SK-N-SH (cell line): ENCODE results near the gene SEC16A. TPM values are rescaled to one million over a fixed set of nuclear protein-coding genes. Genes with fewer than 3 reads are reported as not detected.

Source experiments
- CTCF ChIA-PET: fragments of 300-600, 350-600 bp; formaldehyde crosslinking; extraction: SDS; loops from one replicate; lab custom pipeline; 2021; lab: Yijun Ruan, JAX
- POLR2A ChIA-PET: fragments of 350-600 bp; sonication (Branson Sonifier 250); formaldehyde crosslinking; extraction: SDS; loops from one replicate; lab custom pipeline; 2020; ENCODE audit warnings: antibody characterized with exemption, inconsistent platforms; lab: Yijun Ruan, JAX
- DNase-seq: peaks from one replicate; pipeline ENCODE4 v3.0.0; 2012
- H2AFZ ChIP-seq: fragments of 200-600 bp; sonication (generic); 2 replicates; pipeline ENCODE4 v1.8.1; 2016; ENCODE audit warnings: antibody characterized with exemption, mild to moderate bottlenecking, low read depth
- H3F3A ChIP-seq: fragments of 200-600 bp; sonication (generic); replicated peaks from 2 replicates; pipeline ENCODE3; 2016; ENCODE audit warnings: antibody characterized with exemption, mild to moderate bottlenecking; ENCODE audit not compliant: insufficient read depth
- H3K27ac ChIP-seq, 2 experiments: fragments of 200-500 bp in 1 of 2; fragments of 200-600 bp in 1 of 2; sonication (Bioruptor generic) in 1 of 2; sonication (generic), shearing (Covaris generic) in 1 of 2; 2 replicates each; pipeline versions ENCODE4 v1.5.1 to v1.6.1; 2014 to 2016; ENCODE audit warnings: low read depth in 2 of 2, inconsistent platforms in 1 of 2, low read length in 1 of 2, mild to moderate bottlenecking in 1 of 2, mixed read lengths in 1 of 2
- H3K27me3 ChIP-seq: fragments of 200-600 bp; sonication (generic), shearing (Covaris generic); 2 replicates; pipeline ENCODE4 v1.6.1; 2016; ENCODE audit warnings: mixed run types; ENCODE audit not compliant: insufficient read depth
- H3K36me3 ChIP-seq, 2 experiments: fragments of 200-500 bp in 1 of 2; fragments of 200-600 bp in 1 of 2; sonication (Bioruptor generic) in 1 of 2; sonication (generic) in 1 of 2; replicated peaks in 1 of 2; 2 replicates each; pipeline versions ENCODE3 to v1.5.1; 2014 to 2016; ENCODE audit warnings: low read length in 1 of 2, mild to moderate bottlenecking in 1 of 2; ENCODE audit not compliant: insufficient read depth in 2 of 2, control insufficient read depth in 1 of 2
- H3K4me1 ChIP-seq, 2 experiments: fragments of 200-500 bp in 1 of 2; fragments of 200-600 bp in 1 of 2; sonication (Bioruptor generic) in 1 of 2; sonication (generic), shearing (Covaris generic) in 1 of 2; 2 replicates each; pipeline versions ENCODE4 v1.5.1 to v1.6.1; 2014 to 2016; ENCODE audit warnings: low read depth in 1 of 2, low read length in 1 of 2, mixed run types in 1 of 2; ENCODE audit not compliant: insufficient read depth in 2 of 2, control insufficient read depth in 1 of 2
- H3K4me2 ChIP-seq: fragments of 200-600 bp; sonication (generic), shearing (Covaris generic); 2 replicates; pipeline ENCODE4 v1.6.1; 2017; ENCODE audit warnings: mixed run types
- H3K4me3 ChIP-seq, 2 experiments: fragments of 200-500 bp in 1 of 2; fragments of 200-600 bp in 1 of 2; sonication (Bioruptor generic) in 1 of 2; sonication (generic), shearing (Covaris generic) in 1 of 2; 2 replicates each; pipeline versions ENCODE4 v1.5.1 to v1.8.1; 2014 to 2016; ENCODE audit warnings: low read depth in 2 of 2, inconsistent platforms in 1 of 2, low read length in 1 of 2, mild to moderate bottlenecking in 1 of 2, mixed read lengths in 1 of 2, moderate library complexity in 1 of 2
- H3K79me2 ChIP-seq: fragments of 200-600 bp; sonication (generic); 2 replicates; pipeline ENCODE4 v1.8.1; 2017; ENCODE audit warnings: mild to moderate bottlenecking; ENCODE audit not compliant: insufficient read depth
- H3K9ac ChIP-seq: fragments of 200-600 bp; sonication (generic); 2 replicates; pipeline ENCODE4 v1.6.1; 2017; ENCODE audit warnings: mixed run types
- H3K9me2 ChIP-seq: fragments of 200-600 bp; sonication (generic); 2 replicates; pipeline ENCODE4 v1.6.1; 2017; ENCODE audit warnings: mixed run types
- H3K9me3 ChIP-seq: fragments of 200-600 bp; sonication (generic); 2 replicates; pipeline ENCODE4 v1.6.1; 2017; ENCODE audit warnings: mixed run types, mild to moderate bottlenecking, moderate library complexity
- H4K20me1 ChIP-seq: fragments of 200-600 bp; sonication (generic); 2 replicates; pipeline ENCODE4 v1.6.1; 2017; ENCODE audit warnings: mild to moderate bottlenecking, mixed run types; ENCODE audit not compliant: insufficient read depth
- GATA2 ChIP-seq: sonication (generic); formaldehyde crosslinking; IDR thresholded peaks from 2 replicates; pipeline ENCODE4 v1.5.0; 2020; ENCODE audit warnings: mild to moderate bottlenecking, missing genetic modification reagents
- JUND ChIP-seq: IDR thresholded peaks from 2 replicates; pipeline ENCODE4 v1.4.0; 2012
- MXI1 ChIP-seq: IDR thresholded peaks from 2 replicates; pipeline ENCODE4 v1.6.1; 2012; ENCODE audit warnings: mild to moderate bottlenecking, low read depth, low read length, improper control_type of control experiment
- NFIC ChIP-seq: IDR thresholded peaks from 2 replicates; pipeline ENCODE4 v1.4.0; 2012; ENCODE audit warnings: borderline replicate concordance
- RAD21 ChIP-seq: IDR thresholded peaks from 2 replicates; pipeline ENCODE4 v1.6.1; 2012; ENCODE audit warnings: mild to moderate bottlenecking, low read length
- RCOR1 ChIP-seq: fragments of 150-350 bp; IDR thresholded peaks from 2 replicates; pipeline ENCODE4 v1.6.1; 2017; ENCODE audit warnings: antibody characterized with exemption, low read length
- RXRA ChIP-seq: IDR thresholded peaks from 2 replicates; pipeline ENCODE4 v1.4.0; 2012; ENCODE audit warnings: low read depth, mild to moderate bottlenecking, borderline replicate concordance
- TAF1 ChIP-seq: IDR thresholded peaks from 2 replicates; pipeline ENCODE4 v1.6.1; 2012; ENCODE audit warnings: low read depth, mild to moderate bottlenecking, low read length, moderate library complexity, borderline replicate concordance
- TEAD4 ChIP-seq: IDR thresholded peaks from 2 replicates; pipeline ENCODE4 v1.4.0; 2012; ENCODE audit warnings: mild to moderate bottlenecking, borderline replicate concordance; ENCODE audit not compliant: insufficient read depth
- WGBS: methylation state at CpG from one replicate; pipeline ENCODE4 v1.1.6; 2017; ENCODE audit warnings: low lambda C conversion rate; 5-methylcytosine and 5-hydroxymethylcytosine counted together
- polyA plus RNA-seq, 3 experiments: library from polyadenylated mRNA; depleted of rRNA; stranded (reverse); fragments of >200 nt; gene quantifications; 2 replicates each; pipeline ENCODE4 v1.2.3, GENCODE V29; 2012
- TF ChIP-seq, protein P1 (sequence below): fragments of 150-350 bp; IDR thresholded peaks from 2 replicates; pipeline ENCODE4 v1.6.1; 2016; ENCODE audit warnings: mild to moderate bottlenecking, low read depth, low read length
- TF ChIP-seq, protein P2 (sequence below): IDR thresholded peaks from 2 replicates; pipeline ENCODE4 v1.4.0; 2012; ENCODE audit warnings: low read depth, borderline replicate concordance
- TF ChIP-seq, protein P3 (sequence below): IDR thresholded peaks from 2 replicates; pipeline ENCODE4; 2012
- TF ChIP-seq, protein P4 (sequence below): fragments of 200-600 bp; sonication (generic); IDR thresholded peaks from 2 replicates; pipeline ENCODE4 v1.6.1; 2017; ENCODE audit warnings: antibody characterized with exemption, mild to moderate bottlenecking, moderate library complexity
- TF ChIP-seq, protein P5 (sequence below): fragments of 150-350 bp; IDR thresholded peaks from 2 replicates; pipeline ENCODE4 v1.6.1; 2017; ENCODE audit warnings: antibody characterized with exemption, low read length, low read depth, borderline replicate concordance

The SEC16A gene
- polyA plus RNA-seq, 1 of the 3 experiments (the other 2 are of a cell fraction), result 25.9 TPM

DNA sequence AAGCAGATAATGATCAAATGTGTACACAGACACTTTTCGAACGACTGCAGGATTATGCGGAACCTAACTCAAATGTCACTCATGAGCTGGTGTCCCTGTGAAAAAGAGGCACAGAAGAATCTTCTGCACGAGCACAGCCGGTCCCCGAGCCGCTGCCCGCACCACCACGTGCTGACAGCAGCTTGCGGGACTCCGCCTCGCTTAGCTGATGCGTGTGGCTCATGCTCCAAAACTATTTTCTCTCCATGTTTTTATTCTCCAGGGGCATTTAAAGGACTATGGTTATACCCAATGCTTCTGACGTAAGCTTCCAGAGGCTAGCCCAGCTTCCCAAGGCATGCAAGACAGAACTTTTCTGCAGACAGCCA is 9.5 kb downstream of the SEC16A start (continued):
- TF ChIP-seq, protein P1, sequence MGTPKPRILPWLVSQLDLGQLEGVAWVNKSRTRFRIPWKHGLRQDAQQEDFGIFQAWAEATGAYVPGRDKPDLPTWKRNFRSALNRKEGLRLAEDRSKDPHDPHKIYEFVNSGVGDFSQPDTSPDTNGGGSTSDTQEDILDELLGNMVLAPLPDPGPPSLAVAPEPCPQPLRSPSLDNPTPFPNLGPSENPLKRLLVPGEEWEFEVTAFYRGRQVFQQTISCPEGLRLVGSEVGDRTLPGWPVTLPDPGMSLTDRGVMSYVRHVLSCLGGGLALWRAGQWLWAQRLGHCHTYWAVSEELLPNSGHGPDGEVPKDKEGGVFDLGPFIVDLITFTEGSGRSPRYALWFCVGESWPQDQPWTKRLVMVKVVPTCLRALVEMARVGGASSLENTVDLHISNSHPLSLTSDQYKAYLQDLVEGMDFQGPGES, result no peak
- TF ChIP-seq TAF1, result no peak
- no peak for TF ChIP-seq NFIC
- TF ChIP-seq RXRA, result no peak
- TF ChIP-seq JUND, result no peak
- TF ChIP-seq RCOR1, result no peak
- TF ChIP-seq, protein P2, sequence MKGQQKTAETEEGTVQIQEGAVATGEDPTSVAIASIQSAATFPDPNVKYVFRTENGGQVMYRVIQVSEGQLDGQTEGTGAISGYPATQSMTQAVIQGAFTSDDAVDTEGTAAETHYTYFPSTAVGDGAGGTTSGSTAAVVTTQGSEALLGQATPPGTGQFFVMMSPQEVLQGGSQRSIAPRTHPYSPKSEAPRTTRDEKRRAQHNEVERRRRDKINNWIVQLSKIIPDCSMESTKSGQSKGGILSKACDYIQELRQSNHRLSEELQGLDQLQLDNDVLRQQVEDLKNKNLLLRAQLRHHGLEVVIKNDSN, result no peak

DNA sequence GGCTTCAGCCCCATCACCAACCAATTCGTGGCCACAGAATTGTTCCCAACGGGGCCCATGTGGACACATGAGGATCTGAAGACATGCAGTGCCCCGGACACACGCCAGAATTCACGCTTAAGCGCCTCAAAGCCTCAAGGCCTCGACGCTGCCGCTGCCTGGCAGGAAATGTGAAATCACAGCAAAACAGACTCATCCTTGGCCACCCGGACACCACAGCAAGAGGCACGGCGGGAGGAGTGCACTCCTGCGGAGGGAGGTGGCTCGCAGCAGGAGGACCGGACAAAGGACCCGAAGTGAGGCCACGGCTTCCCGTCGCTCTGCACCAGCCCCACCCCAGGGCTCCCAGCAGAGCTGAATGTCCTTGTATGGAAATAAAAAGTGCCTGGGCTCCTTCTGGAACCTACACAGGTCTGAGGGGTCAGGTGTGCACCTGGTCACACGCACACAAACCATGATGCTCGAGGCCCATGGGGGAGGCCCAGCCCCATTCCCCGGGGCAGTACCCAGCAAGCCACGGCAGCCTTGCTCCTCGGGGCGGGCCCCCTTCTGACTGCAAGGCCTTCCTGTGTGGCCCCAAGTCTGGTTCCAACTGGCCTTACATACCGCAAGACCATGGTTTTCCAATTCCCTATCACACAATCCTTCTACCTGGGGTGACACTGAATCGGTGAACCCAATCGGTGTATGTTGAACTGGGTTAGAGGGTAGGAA is 10.0 kb downstream of the SEC16A start:
- Histone ChIP-seq H3K9me2 (no peaks in the 10 kb centered on the region), H3K9ac (no peak overlapping the region), H3K27ac (no peak overlapping the region), H3K4me1 (no peaks in the 10 kb centered on the region), H2AFZ (no peak overlapping the region), H3K4me3 (no peak overlapping the region), H3K27me3 (no peaks in the 10 kb centered on the region), H3K4me2 (no peak overlapping the region), H3K79me2 (peaks cover 96% of the 10 kb centered on the region), H3K36me3 (peaks cover 51 to 93% of the 10 kb centered on the region in 2 experiments), H3K9me3 (no peaks in the 10 kb centered on the region), H4K20me1 (peaks cover 96% of the 10 kb centered on the region), H3F3A (no peaks in the 10 kb centered on the region)
- WGBS, result 89% methylated on average over 26 of the region's 28 CpGs
- DNase-seq, result no peak
- POLR2A ChIA-PET, result interaction anchor here (0.8 kb wide), 1 partner anchor 11 kb away, joined by 3 read pairs; no protein-coding TSS in a partner anchor
- TF ChIP-seq, protein P1, result no peak
- TF ChIP-seq, protein P3, sequence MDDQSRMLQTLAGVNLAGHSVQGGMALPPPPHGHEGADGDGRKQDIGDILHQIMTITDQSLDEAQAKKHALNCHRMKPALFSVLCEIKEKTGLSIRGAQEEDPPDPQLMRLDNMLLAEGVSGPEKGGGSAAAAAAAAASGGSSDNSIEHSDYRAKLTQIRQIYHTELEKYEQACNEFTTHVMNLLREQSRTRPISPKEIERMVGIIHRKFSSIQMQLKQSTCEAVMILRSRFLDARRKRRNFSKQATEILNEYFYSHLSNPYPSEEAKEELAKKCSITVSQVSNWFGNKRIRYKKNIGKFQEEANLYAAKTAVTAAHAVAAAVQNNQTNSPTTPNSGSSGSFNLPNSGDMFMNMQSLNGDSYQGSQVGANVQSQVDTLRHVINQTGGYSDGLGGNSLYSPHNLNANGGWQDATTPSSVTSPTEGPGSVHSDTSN, result no peak
- TF ChIP-seq TEAD4 (no peak), RAD21 (no peak), GATA2 (CRISPR knock-in tag) (no peak), MXI1 (no peak)
- TF ChIP-seq, protein P4, sequence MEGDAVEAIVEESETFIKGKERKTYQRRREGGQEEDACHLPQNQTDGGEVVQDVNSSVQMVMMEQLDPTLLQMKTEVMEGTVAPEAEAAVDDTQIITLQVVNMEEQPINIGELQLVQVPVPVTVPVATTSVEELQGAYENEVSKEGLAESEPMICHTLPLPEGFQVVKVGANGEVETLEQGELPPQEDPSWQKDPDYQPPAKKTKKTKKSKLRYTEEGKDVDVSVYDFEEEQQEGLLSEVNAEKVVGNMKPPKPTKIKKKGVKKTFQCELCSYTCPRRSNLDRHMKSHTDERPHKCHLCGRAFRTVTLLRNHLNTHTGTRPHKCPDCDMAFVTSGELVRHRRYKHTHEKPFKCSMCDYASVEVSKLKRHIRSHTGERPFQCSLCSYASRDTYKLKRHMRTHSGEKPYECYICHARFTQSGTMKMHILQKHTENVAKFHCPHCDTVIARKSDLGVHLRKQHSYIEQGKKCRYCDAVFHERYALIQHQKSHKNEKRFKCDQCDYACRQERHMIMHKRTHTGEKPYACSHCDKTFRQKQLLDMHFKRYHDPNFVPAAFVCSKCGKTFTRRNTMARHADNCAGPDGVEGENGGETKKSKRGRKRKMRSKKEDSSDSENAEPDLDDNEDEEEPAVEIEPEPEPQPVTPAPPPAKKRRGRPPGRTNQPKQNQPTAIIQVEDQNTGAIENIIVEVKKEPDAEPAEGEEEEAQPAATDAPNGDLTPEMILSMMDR, result no peak
- TF ChIP-seq, protein P5, sequence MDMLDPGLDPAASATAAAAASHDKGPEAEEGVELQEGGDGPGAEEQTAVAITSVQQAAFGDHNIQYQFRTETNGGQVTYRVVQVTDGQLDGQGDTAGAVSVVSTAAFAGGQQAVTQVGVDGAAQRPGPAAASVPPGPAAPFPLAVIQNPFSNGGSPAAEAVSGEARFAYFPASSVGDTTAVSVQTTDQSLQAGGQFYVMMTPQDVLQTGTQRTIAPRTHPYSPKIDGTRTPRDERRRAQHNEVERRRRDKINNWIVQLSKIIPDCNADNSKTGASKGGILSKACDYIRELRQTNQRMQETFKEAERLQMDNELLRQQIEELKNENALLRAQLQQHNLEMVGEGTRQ, result no peak
- CTCF ChIA-PET, result interaction anchor here (1.1 to 1.4 kb wide), 4 partner anchors 12 to 16 kb away, joined by 3 to 5 read pairs (median 4); no protein-coding TSS in a partner anchor
